H1 (cell line): ENCODE data around the gene PGBD5. TPM values are rescaled to one million over a fixed set of nuclear protein-coding genes. Genes with fewer than 3 reads are reported as not detected.

ENCODE experiments used
- CTCF ChIA-PET: fragments of 300-600 bp; sonication (Branson Sonifier 250); formaldehyde crosslinking; loops from one replicate; lab custom pipeline; 2021; ENCODE audit not compliant: partially characterized antibody; lab: Charles Lee
- POLR2A ChIA-PET: fragments of 300-600 bp; sonication (Branson Sonifier 250); formaldehyde crosslinking; loops from one replicate; lab custom pipeline; 2021; ENCODE audit warnings: inconsistent platforms; ENCODE audit not compliant: partially characterized antibody; lab: Charles Lee
- DNase-seq, 2 experiments: peaks; one replicate each; pipeline versions ENCODE4 v3.0.0 to v3.0.0-alpha.2; 2010 to 2022; ENCODE audit warnings: low spot score in 2 of 2, low read depth in 1 of 2, mixed read lengths in 1 of 2
- FAIRE-seq: peaks from 2 replicates; lab custom pipeline; 2011; peaks lifted over from hg19 to GRCh38; lab: Jason Lieb, UNC
- H2AFZ ChIP-seq: 2 replicates; pipeline ENCODE4 v1.8.1; 2012; ENCODE audit warnings: low read length, inconsistent platforms
- H2AK5ac ChIP-seq: 2 replicates; pipeline ENCODE4 v1.6.1; 2013; ENCODE audit warnings: low read depth, low read length
- H2BK120ac ChIP-seq: replicated peaks from 2 replicates; pipeline ENCODE3; 2013; ENCODE audit warnings: low read depth, low read length, inconsistent platforms
- H2BK12ac ChIP-seq: 2 replicates; pipeline ENCODE4 v1.6.1; 2013; ENCODE audit warnings: low read depth, low read length
- H2BK15ac ChIP-seq: 2 replicates; pipeline ENCODE4 v1.6.1; 2013; ENCODE audit warnings: low read length
- H2BK20ac ChIP-seq: 2 replicates; pipeline ENCODE4 v1.6.1; 2013; ENCODE audit warnings: low read length
- H2BK5ac ChIP-seq: 2 replicates; pipeline ENCODE4 v1.6.1; 2013; ENCODE audit warnings: low read depth, low read length
- H3K14ac ChIP-seq: 2 replicates; pipeline ENCODE4 v1.6.1; 2013; ENCODE audit warnings: inconsistent platforms; ENCODE audit not compliant: insufficient read length
- H3K18ac ChIP-seq: 2 replicates; pipeline ENCODE4 v1.6.1; 2013; ENCODE audit warnings: low read length; ENCODE audit errors: extremely low read depth
- H3K23ac ChIP-seq: 2 replicates; pipeline ENCODE4 v1.6.1; 2013; ENCODE audit warnings: inconsistent platforms; ENCODE audit not compliant: insufficient read length
- H3K23me2 ChIP-seq: 2 replicates; pipeline ENCODE4 v1.6.1; 2013; ENCODE audit warnings: low read depth, low read length
- H3K27ac ChIP-seq: 2 replicates; pipeline ENCODE4 v1.6.1; 2011; ENCODE audit warnings: low read depth, low read length, inconsistent platforms
- H3K27me3 ChIP-seq, 4 experiments: replicated peaks in 1 of 4; 1 replicate in 1 of 4; 2 replicates in 3 of 4; pipeline versions ENCODE4 v1.6.1 to v1.8.1; 2011 to 2013; ENCODE audit warnings: low read length in 3 of 4, mild to moderate bottlenecking in 3 of 4, inconsistent platforms in 2 of 4, mixed read lengths in 2 of 4, moderate library complexity in 1 of 4; ENCODE audit not compliant: control insufficient read depth in 3 of 4, insufficient read depth in 3 of 4; ENCODE audit errors: extremely low read depth in 1 of 4
- H3K36me3 ChIP-seq, 4 experiments: 2 replicates each; pipeline versions ENCODE4 v1.6.1 to v1.8.1; 2011 to 2013; ENCODE audit warnings: mild to moderate bottlenecking in 4 of 4, low read length in 3 of 4, moderate library complexity in 2 of 4, control low read depth in 1 of 4, inconsistent platforms in 1 of 4; ENCODE audit not compliant: insufficient read depth in 4 of 4, control insufficient read depth in 2 of 4
- H3K4ac ChIP-seq: replicated peaks from 2 replicates; pipeline ENCODE3; 2013; ENCODE audit warnings: low read length, low read depth, mixed read lengths, inconsistent platforms; ENCODE audit not compliant: insufficient read length
- H3K4me1 ChIP-seq, 4 experiments: replicated peaks in 1 of 4; 1 replicate in 1 of 4; 2 replicates in 3 of 4; pipeline versions ENCODE4 v1.6.1 to v1.8.1; 2011 to 2013; ENCODE audit warnings: low read length in 3 of 4, inconsistent platforms in 2 of 4, mixed read lengths in 1 of 4; ENCODE audit not compliant: insufficient read depth in 4 of 4, control insufficient read depth in 3 of 4
- H3K4me2 ChIP-seq, 2 experiments: 2 replicates each; pipeline versions ENCODE4 v1.6.1 to v1.8.1; 2011 to 2013; ENCODE audit warnings: low read depth in 2 of 2, low read length in 2 of 2, control low read depth in 1 of 2, inconsistent platforms in 1 of 2, mild to moderate bottlenecking in 1 of 2; ENCODE audit not compliant: insufficient read depth in 1 of 2
- H3K4me3 ChIP-seq, 4 experiments: fragments of 200-600, 300-600 bp in 1 of 4; sonication (generic), shearing (Covaris generic), sonication (Bioruptor Twin) in 1 of 4; 2 replicates each; pipeline versions ENCODE4 v1.5.1 to v1.8.1; 2011 to 2016; ENCODE audit warnings: low read length in 4 of 4, low read depth in 3 of 4, control low read depth in 2 of 4, inconsistent platforms in 2 of 4, mild to moderate bottlenecking in 2 of 4, mixed read lengths in 1 of 4, moderate library complexity in 1 of 4; ENCODE audit not compliant: insufficient read depth in 2 of 4; ENCODE audit errors: extremely low read depth in 1 of 4
- H3K56ac ChIP-seq: replicated peaks from 2 replicates; pipeline ENCODE3; 2013; ENCODE audit warnings: low read depth, mild to moderate bottlenecking, mixed read lengths, low read length, inconsistent platforms; ENCODE audit not compliant: insufficient read length
- H3K79me1 ChIP-seq: 2 replicates; pipeline ENCODE4 v1.6.1; 2013; ENCODE audit warnings: low read depth, low read length, control low read depth
- H3K79me2 ChIP-seq, 2 experiments: 2 replicates each; pipeline versions ENCODE4 v1.6.1 to v1.8.1; 2012 to 2013; ENCODE audit warnings: low read length in 2 of 2, mild to moderate bottlenecking in 2 of 2, inconsistent platforms in 1 of 2; ENCODE audit not compliant: insufficient read depth in 2 of 2, control insufficient read depth in 1 of 2
- H3K9ac ChIP-seq, 4 experiments: replicated peaks in 1 of 4; 1 replicate in 1 of 4; 2 replicates in 3 of 4; pipeline versions ENCODE4 v1.6.1 to v1.8.1; 2011 to 2013; ENCODE audit warnings: low read depth in 3 of 4, low read length in 3 of 4, control low read depth in 2 of 4, mild to moderate bottlenecking in 2 of 4, moderate library complexity in 2 of 4, inconsistent platforms in 1 of 4; ENCODE audit errors: extremely low read depth in 1 of 4
- H3K9me3 ChIP-seq, 2 experiments: 2 replicates each; pipeline versions ENCODE4 v1.6.1 to v1.8.1; 2012 to 2013; ENCODE audit warnings: mild to moderate bottlenecking in 2 of 2, moderate library complexity in 2 of 2, control low read depth in 1 of 2, inconsistent platforms in 1 of 2, low read depth in 1 of 2, low read length in 1 of 2, mixed read lengths in 1 of 2; ENCODE audit not compliant: insufficient read depth in 2 of 2
- H4K20me1 ChIP-seq, 2 experiments: replicated peaks in 1 of 2; 2 replicates each; pipeline versions ENCODE3 to v1.8.1; 2011 to 2013; ENCODE audit warnings: inconsistent platforms in 2 of 2, low read length in 2 of 2, mild to moderate bottlenecking in 1 of 2; ENCODE audit not compliant: insufficient read depth in 2 of 2, control insufficient read depth in 1 of 2
- H4K5ac ChIP-seq: 2 replicates; pipeline ENCODE4 v1.6.1; 2013; ENCODE audit warnings: low read length, low read depth, mixed read lengths, inconsistent platforms; ENCODE audit not compliant: insufficient read length
- H4K8ac ChIP-seq: 2 replicates; pipeline ENCODE4 v1.8.0; 2013; ENCODE audit warnings: mild to moderate bottlenecking, moderate library complexity, low read length, inconsistent platforms; ENCODE audit not compliant: insufficient read depth; ENCODE audit errors: extremely low read depth
- H4K91ac ChIP-seq: replicated peaks from 2 replicates; pipeline ENCODE3; 2013; ENCODE audit warnings: low read length, mixed read lengths, inconsistent platforms; ENCODE audit not compliant: insufficient read length
- CTBP2 ChIP-seq: IDR thresholded peaks from 2 replicates; pipeline ENCODE4 v1.7.0; 2011; ENCODE audit warnings: borderline replicate concordance, mild to moderate bottlenecking, moderate library complexity, mixed read lengths, low read length; ENCODE audit not compliant: insufficient read depth, insufficient read length
- KDM1A ChIP-seq: fragments of 200-600, 300-600 bp; sonication (generic); IDR thresholded peaks from 2 replicates; pipeline ENCODE4 v1.7.1; 2016; ENCODE audit warnings: mild to moderate bottlenecking, low read length, borderline replicate concordance
- WGBS, 2 experiments: shearing (Covaris generic) in 1 of 2; methylation state at CpG; one replicate each; pipeline versions ENCODE4 v1.1.6 to v1.1.7; 2013 to 2015; ENCODE audit warnings: low lambda C conversion rate in 2 of 2, mixed read lengths in 2 of 2, inconsistent platforms in 1 of 2, low coverage in 1 of 2, missing lambda C conversion rate in 1 of 2; ENCODE audit not compliant: insufficient replicate concordance in 2 of 2, insufficient coverage in 1 of 2, insufficient read length in 1 of 2; ENCODE audit errors: extremely low coverage in 1 of 2, missing lambda C conversion rate in 1 of 2; 5-methylcytosine and 5-hydroxymethylcytosine counted together
- polyA plus RNA-seq, 7 experiments: library from polyadenylated mRNA; depleted of rRNA in 3 of 7; stranded (reverse) in 5 of 7; unstranded in 2 of 7; fragments of >200 nt in 5 of 7; fragments of 200-250 nt in 2 of 7; gene quantifications; 1 replicate in 5 of 7; 2 replicates in 1 of 7; 4 replicates in 1 of 7; pipeline versions ENCODE4 v1.2.1 to v1.2.3, GENCODE V29; 2011 to 2013; ENCODE audit warnings: missing spikeins in 2 of 7, mixed read lengths in 2 of 7
- total RNA-seq: library from RNA; stranded (reverse); fragmentation: NEBNext Ultra II Directional; extraction: Animal tissue kit (Norgen Biotek cat#: 25700); gene quantifications from 2 replicates; pipeline ENCODE4 v1.2.1, GENCODE V29; 2021

The PGBD5 gene
- total and polyA plus RNA-seq, 2 of the 8 experiments (the other 6 are each of a cell fraction or from before 2014, with no cell fraction given) = 16.3 to 18.4 TPM

DNA sequence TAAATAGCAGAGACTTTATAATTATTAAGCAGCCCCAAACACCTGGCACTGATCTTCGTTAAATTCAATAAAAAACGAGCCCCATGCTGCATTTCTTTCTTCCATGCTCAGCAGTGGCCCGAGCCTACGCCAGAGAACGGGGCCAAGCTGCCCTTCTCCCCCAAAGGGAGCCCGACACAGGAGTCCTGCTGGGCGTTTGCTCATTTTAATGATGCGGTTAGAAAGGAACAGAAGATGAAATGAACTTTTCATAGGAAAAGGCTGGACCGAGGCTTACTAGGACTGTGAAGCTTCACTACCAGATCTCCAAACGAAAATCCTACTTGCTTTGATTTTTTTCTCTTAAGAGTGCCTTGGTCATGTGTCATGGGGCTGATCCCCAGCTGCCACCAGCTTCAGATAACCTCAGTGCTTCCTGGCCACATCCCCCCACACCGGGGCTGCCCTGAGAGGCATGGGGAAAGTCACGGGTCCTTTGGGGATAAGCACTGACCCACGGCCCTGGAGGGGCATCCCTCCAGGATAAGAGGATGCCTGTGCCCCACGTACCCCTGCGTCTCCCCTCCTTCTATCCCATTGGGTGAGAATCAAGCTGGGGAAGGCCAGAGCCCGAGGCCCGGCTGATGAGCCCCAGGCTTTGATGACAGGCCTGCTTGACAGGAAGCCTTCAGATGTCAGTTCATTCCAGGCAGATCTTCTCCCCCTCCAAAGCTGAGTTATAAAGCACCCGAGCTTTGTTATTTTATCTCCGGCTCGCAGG is 34.2 kb downstream of the PGBD5 start:
- Histone ChIP-seq H4K91ac (no peak overlapping the region), H2BK20ac (no peak overlapping the region)
- TF ChIP-seq KDM1A (no peak), CTBP2 (peak; percentile 65)
- TF ChIP-seq, all 59 proteins: peak for 1
- DNase-seq (no peak), FAIRE-seq (no peak)
- Histone ChIP-seq H2AFZ (no peak overlapping the region), H4K20me1 (peaks cover 0 to 4% of the 10 kb centered on the region in 2 experiments), H3K4me3 (0 out of 8 replicates have a peak overlapping the region, but pooled peaks of 1 of the 4 experiments have one; percentile 16), H3K14ac (no peak overlapping the region), H3K23me2 (peaks cover 2% of the 10 kb centered on the region; the same call in 1 of the 2 replicates), H4K5ac (no peak overlapping the region), H3K79me1 (peaks cover 4% of the 10 kb centered on the region), H3K27me3 (no peaks in the 10 kb centered on the region), H3K9me3 (no peaks in the 10 kb centered on the region), H3K23ac (no peak overlapping the region), H3K79me2 (peaks cover 0 to 33% of the 10 kb centered on the region in 2 experiments; a peak in 2 of 4 replicates), H3K4ac (no peak overlapping the region), H3K4me1 (peaks cover 5 to 26% (median 10%) of the 10 kb centered on the region in 4 experiments; a peak in 5 of 7 replicates), H2BK120ac (no peak overlapping the region), H4K8ac (peak overlapping the region; percentile 22; the same call in 1 of the 2 replicates), H3K56ac (no peak overlapping the region), H3K27ac (no peak overlapping the region), H2AK5ac (no peak overlapping the region), H3K18ac (no peak overlapping the region), H3K4me2 (peak overlapping the region in 1 of 2 experiments; percentile 42; a peak in 1 of 4 replicates), H3K9ac (no peak overlapping the region), H2BK15ac (no peak overlapping the region), H2BK12ac (no peak overlapping the region; the same call in 1 of the 2 replicates), H3K36me3 (no peaks in the 10 kb centered on the region), H2BK5ac (0 out of 2 replicates have a peak overlapping the region, but pooled peaks have one; percentile 40)
- 69% methylated on average over 19 of the region's 20 CpGs; no CpG with 5 or more reads in 1 of the 2 experiments for WGBS, 2 experiments
- ChIA-PET POLR2A (interaction anchor here (0.8 to 5.5 kb wide), 6 partner anchors 9 to 50 kb away, joined by 3 to 38 read pairs (median 4); no protein-coding TSS in a partner anchor), CTCF (interaction anchor here (0.7 to 2.3 kb wide), 4 partner anchors 8 to 174 kb away, joined by 3 to 7 read pairs (median 4); no protein-coding TSS in a partner anchor)
